Endothelial cell of umbilical vein (primary cell): ENCODE results near the gene DAB2. TPM values are rescaled to one million over a fixed set of nuclear protein-coding genes. Genes with fewer than 3 reads are reported as not detected.

Experiments used
- BruUV-seq: library from RNA; stranded (reverse); fragments of 400-500 nt; replicated peaks from 2 replicates; lab custom pipeline; 2021; lab: Mats Ljungman, UMichigan
- CTCF ChIA-PET: fragments of 300-600, 350-600 bp; sonication (Branson Sonifier 250); formaldehyde crosslinking; loops from one replicate; lab custom pipeline; 2021; ENCODE audit warnings: antibody characterized with exemption, inconsistent platforms; lab: Charles Lee
- POLR2A ChIA-PET: fragments of 300-600, 350-600 bp; sonication (Branson Sonifier 250); formaldehyde crosslinking; loops from one replicate; lab custom pipeline; 2021; ENCODE audit warnings: antibody characterized with exemption, inconsistent platforms; lab: Charles Lee
- DNase-seq: peaks from one replicate; pipeline ENCODE4 v3.0.0-alpha.2; 2011; ENCODE audit warnings: low read depth, low spot score
- FAIRE-seq: peaks from 2 replicates; lab custom pipeline; 2011; peaks lifted over from hg19 to GRCh38; lab: Jason Lieb, UNC
- H2AFZ ChIP-seq: 2 replicates; pipeline ENCODE4 v1.6.0; 2012; ENCODE audit warnings: low read depth, low read length, control low read depth, inconsistent platforms
- H3K27ac ChIP-seq: 2 replicates; pipeline ENCODE4 v1.5.1; 2011; ENCODE audit warnings: low read depth, mild to moderate bottlenecking, control low read depth, low read length, moderate library complexity; ENCODE audit not compliant: insufficient read depth
- H3K27me3 ChIP-seq, 2 experiments: 2 replicates each; pipeline versions ENCODE4 v1.6.0 to v1.6.1; 2011; ENCODE audit warnings: low read length in 2 of 2, mixed read lengths in 1 of 2; ENCODE audit not compliant: control insufficient read depth in 2 of 2, insufficient read depth in 2 of 2
- H3K36me3 ChIP-seq, 2 experiments: 2 replicates in 1 of 2; 3 replicates in 1 of 2; pipeline ENCODE4 v1.5.1; 2011; ENCODE audit warnings: low read length in 2 of 2, mild to moderate bottlenecking in 1 of 2, moderate library complexity in 1 of 2; ENCODE audit not compliant: control insufficient read depth in 2 of 2, insufficient read depth in 2 of 2; ENCODE audit errors: extremely low read depth in 1 of 2
- H3K4me1 ChIP-seq: 3 replicates; pipeline ENCODE4 v1.5.1; 2011; ENCODE audit warnings: mild to moderate bottlenecking, low read length; ENCODE audit not compliant: control insufficient read depth, insufficient read depth; ENCODE audit errors: extremely low read depth
- H3K4me2 ChIP-seq: 2 replicates; pipeline ENCODE4 v1.6.1; 2011; ENCODE audit warnings: low read length, control low read depth, mixed read lengths; ENCODE audit not compliant: insufficient read depth
- H3K4me3 ChIP-seq, 3 experiments: fragments of 200-600 bp in 1 of 3; sonication (generic), shearing (Covaris generic) in 1 of 3; replicated peaks in 1 of 3; 2 replicates each; pipeline ENCODE4 v1.5.1; 2011 to 2016; ENCODE audit warnings: control low read depth in 3 of 3, low read length in 3 of 3, mild to moderate bottlenecking in 2 of 3, inconsistent platforms in 1 of 3, low read depth in 1 of 3, moderate library complexity in 1 of 3; ENCODE audit not compliant: insufficient read depth in 1 of 3
- H3K79me2 ChIP-seq: 2 replicates; pipeline ENCODE4 v1.6.0; 2012; ENCODE audit warnings: low read length, inconsistent platforms; ENCODE audit not compliant: control insufficient read depth, insufficient read depth
- H3K9ac ChIP-seq: replicated peaks from 2 replicates; pipeline ENCODE3; 2011; ENCODE audit warnings: low read length, control low read depth; ENCODE audit not compliant: insufficient read depth; ENCODE audit errors: extremely low read depth
- H3K9me1 ChIP-seq: replicated peaks from 3 replicates; pipeline ENCODE4 v1.6.0; 2011; ENCODE audit warnings: mild to moderate bottlenecking, low read length; ENCODE audit not compliant: control insufficient read depth, insufficient read depth; ENCODE audit errors: extremely low read depth
- H3K9me3 ChIP-seq: replicated peaks from 2 replicates; pipeline ENCODE4 v1.5.1; 2012; ENCODE audit warnings: low read length, inconsistent platforms; ENCODE audit not compliant: control insufficient read depth, insufficient read depth
- H4K20me1 ChIP-seq: replicated peaks from 2 replicates; pipeline ENCODE3; 2011; ENCODE audit warnings: mild to moderate bottlenecking, low read length; ENCODE audit not compliant: control insufficient read depth, insufficient read depth; ENCODE audit errors: extremely low read depth
- EZH2 ChIP-seq: IDR thresholded peaks from 2 replicates; pipeline ENCODE4 v1.6.1; 2012; ENCODE audit warnings: borderline replicate concordance, low read depth, mild to moderate bottlenecking, moderate library complexity, low read length, inconsistent platforms; ENCODE audit not compliant: severe bottlenecking
- FOS ChIP-seq: IDR thresholded peaks from 2 replicates; pipeline ENCODE4 v1.6.1; 2011; ENCODE audit warnings: mild to moderate bottlenecking, low read length, moderate library complexity, borderline replicate concordance; ENCODE audit not compliant: insufficient read depth
- GATA2 ChIP-seq: IDR thresholded peaks from 2 replicates; pipeline ENCODE4 v1.7.0; 2011; ENCODE audit warnings: low read depth, mild to moderate bottlenecking, moderate library complexity, mixed read lengths, low read length; ENCODE audit not compliant: insufficient read length, insufficient read depth
- JUN ChIP-seq: IDR thresholded peaks from 2 replicates; pipeline ENCODE4 v1.6.1; 2011; ENCODE audit warnings: borderline replicate concordance, low read depth; ENCODE audit not compliant: insufficient read length, insufficient read depth
- POLR2A ChIP-seq: IDR thresholded peaks from 2 replicates; pipeline ENCODE4 v1.6.1; 2012; ENCODE audit warnings: low read depth, mild to moderate bottlenecking, control low read depth, low read length
- POLR2AphosphoS5 ChIP-seq: IDR thresholded peaks from 2 replicates; pipeline ENCODE4 v1.6.1; 2012; ENCODE audit warnings: low read depth, mild to moderate bottlenecking, control low read depth, low read length, moderate library complexity; ENCODE audit not compliant: insufficient read depth
- dilution Hi-C: fragments of 300-500 bp; cut with MboI; formaldehyde crosslinking; loops from one replicate; pipeline ENCODE4 v1.15.0; 2019; ENCODE audit warnings: low sequenced_read_pairs; ENCODE audit not compliant: extremely low pct_ligation_motif_present
- intact Hi-C: fragments of 100-400 bp; cut with micrococcal nuclease; formaldehyde crosslinking; loops from one replicate; pipeline ENCODE4 v1.10.0; 2022
- polyA plus RNA-seq, 4 experiments: library from polyadenylated mRNA; depleted of rRNA in 3 of 4; stranded (reverse) in 3 of 4; unstranded in 1 of 4; fragments of >200 nt; gene quantifications; 2 replicates each; pipeline versions ENCODE4 v1.2.1 to v1.2.3, GENCODE V29; 2011 to 2012; ENCODE audit warnings: missing spikeins in 1 of 4
- total RNA-seq: library from RNA; stranded (reverse); gene quantifications from 2 replicates; pipeline ENCODE4 v1.2.3, GENCODE V29; 2021
- TF ChIP-seq, protein P1 (sequence below), 2 donors: IDR thresholded peaks; 1 replicate in 1 of 2; 2 replicates in 1 of 2; pipeline ENCODE4 v1.5.1; 2011; ENCODE audit warnings: low read length in 2 of 2, mild to moderate bottlenecking in 2 of 2, moderate library complexity in 2 of 2, control low read depth in 1 of 2, inconsistent platforms in 1 of 2, low read depth in 1 of 2; ENCODE audit not compliant: insufficient read depth in 1 of 2; ENCODE audit errors: extremely low read depth in 1 of 2

Gene DAB2
- total and polyA plus RNA-seq, 2 donors (not counting 3 experiments of a cell fraction or from before 2014, with no cell fraction given): 168 to 283 TPM

DNA sequence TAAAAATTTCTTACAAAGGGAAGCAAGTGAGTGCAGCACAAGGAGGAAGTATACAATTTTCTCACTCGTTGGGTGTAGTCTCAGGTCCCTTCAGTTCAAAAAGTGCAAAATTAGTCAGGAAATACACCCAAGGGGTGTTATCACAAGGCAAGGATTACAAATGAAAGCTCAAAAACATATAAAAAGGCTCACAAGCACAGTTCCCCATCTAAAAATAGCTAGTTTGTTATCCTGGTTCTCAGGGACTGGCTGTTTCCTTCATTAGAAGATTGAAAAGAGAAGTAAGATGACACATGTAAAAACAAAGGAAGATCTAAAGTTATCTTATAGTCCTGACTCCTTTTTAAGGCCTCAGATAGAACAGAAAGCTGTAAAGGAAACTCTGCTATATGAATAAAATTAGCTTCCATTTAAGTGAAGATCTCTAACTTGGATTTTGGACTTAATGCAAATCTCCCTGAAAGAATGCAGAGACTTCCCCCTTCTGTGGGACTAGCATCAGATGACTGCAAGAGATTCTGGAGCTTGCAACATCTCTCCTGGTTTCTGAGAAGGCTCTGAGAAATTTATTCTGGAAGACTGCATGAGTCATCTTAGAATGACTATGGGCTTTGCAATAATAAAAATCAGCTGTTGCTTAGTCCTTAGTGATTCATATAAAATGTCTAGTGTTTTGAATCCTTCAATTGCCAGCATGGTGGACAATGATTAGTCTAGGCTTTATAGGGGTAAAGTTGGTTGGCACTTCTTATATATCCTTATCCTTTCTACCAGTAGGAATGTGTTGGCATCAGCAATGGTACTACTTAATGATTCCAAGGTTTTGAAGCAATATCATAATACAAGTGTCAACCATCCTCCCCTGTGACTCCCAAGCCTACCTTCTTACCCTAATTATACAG, 25.4 kb downstream of the DAB2 start:
- peak; percentile 89 for FAIRE-seq

More for the DNA sequence above, 25.4 kb downstream of the DAB2 start:
- no peaks in the 10 kb centered on the region for H3K9me3 ChIP-seq
- H3K4me3 ChIP-seq: no peak overlapping the region
- peak overlapping the region; percentile 75 for H3K27ac ChIP-seq
- CTCF ChIA-PET: interaction anchor here (0.5 to 10.1 kb wide), 18 partner anchors 10 to 182 kb away, joined by 3 to 97 read pairs (median 3); partner anchors contain the start of gene DAB2
- no peaks in the 10 kb centered on the region for H3K27me3 ChIP-seq
- peak overlapping the region; percentile 38 for H3K9ac ChIP-seq
- BruUV-seq: TSS peak; percentile 27
- peaks cover 10% of the 10 kb centered on the region for H4K20me1 ChIP-seq
- POLR2A ChIA-PET: interaction anchor here (0.8 to 1.2 kb wide), 2 partner anchors 16 to 25 kb away, joined by 3 to 8 read pairs; partner anchors contain the start of gene DAB2
- peaks cover 25% of the 10 kb centered on the region for H3K4me1 ChIP-seq
- H3K4me2 ChIP-seq: peak overlapping the region; percentile 44
- peak; percentile 76 for DNase-seq
- no peak for TF ChIP-seq POLR2A
- TF ChIP-seq JUN: peak; percentile 95
- TF ChIP-seq EZH2: no peak
- TF ChIP-seq, protein P1, sequence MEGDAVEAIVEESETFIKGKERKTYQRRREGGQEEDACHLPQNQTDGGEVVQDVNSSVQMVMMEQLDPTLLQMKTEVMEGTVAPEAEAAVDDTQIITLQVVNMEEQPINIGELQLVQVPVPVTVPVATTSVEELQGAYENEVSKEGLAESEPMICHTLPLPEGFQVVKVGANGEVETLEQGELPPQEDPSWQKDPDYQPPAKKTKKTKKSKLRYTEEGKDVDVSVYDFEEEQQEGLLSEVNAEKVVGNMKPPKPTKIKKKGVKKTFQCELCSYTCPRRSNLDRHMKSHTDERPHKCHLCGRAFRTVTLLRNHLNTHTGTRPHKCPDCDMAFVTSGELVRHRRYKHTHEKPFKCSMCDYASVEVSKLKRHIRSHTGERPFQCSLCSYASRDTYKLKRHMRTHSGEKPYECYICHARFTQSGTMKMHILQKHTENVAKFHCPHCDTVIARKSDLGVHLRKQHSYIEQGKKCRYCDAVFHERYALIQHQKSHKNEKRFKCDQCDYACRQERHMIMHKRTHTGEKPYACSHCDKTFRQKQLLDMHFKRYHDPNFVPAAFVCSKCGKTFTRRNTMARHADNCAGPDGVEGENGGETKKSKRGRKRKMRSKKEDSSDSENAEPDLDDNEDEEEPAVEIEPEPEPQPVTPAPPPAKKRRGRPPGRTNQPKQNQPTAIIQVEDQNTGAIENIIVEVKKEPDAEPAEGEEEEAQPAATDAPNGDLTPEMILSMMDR (IDR thresholded peaks at IDR 0.05; ENCODE audit: extremely low read depth in 1 of 2, insufficient read depth in 1 of 2, low read depth in 1 of 2, low read length in 2 of 2): no peak
- no peak for TF ChIP-seq POLR2AphosphoS5
- peak; percentile 96 for TF ChIP-seq FOS
- no peak for TF ChIP-seq GATA2
- H3K9me1 ChIP-seq: no peaks in the 10 kb centered on the region
- intact Hi-C loops (loop anchor here (2.0 kb wide), 1 partner anchor 25 kb away; the partner anchor contains the start of gene DAB2), dilution Hi-C loops (loop anchor here (25.0 kb wide), 1 partner anchor 138 kb away; no protein-coding TSS in a partner anchor)
- peaks cover 3 to 17% of the 10 kb centered on the region in 2 experiments for H3K36me3 ChIP-seq
- peaks cover 77% of the 10 kb centered on the region for H3K79me2 ChIP-seq
- no peak overlapping the region for H2AFZ ChIP-seq
